GM12878 (cell line): ENCODE data around the gene CES4A. TPM values are rescaled to one million over a fixed set of nuclear protein-coding genes. Genes with fewer than 3 reads are reported as not detected.

Experiments
- ATAC-seq: fragments of 200-7000 bp; cut with Tn5 transposase; 3 replicates; pipeline ENCODE4 v1.9.1; 2020; ENCODE audit warnings: mild to moderate bottlenecking, moderate library complexity
- BruUV-seq: library from RNA; stranded (reverse); fragments of 400-500 nt; replicated peaks from 2 replicates; lab custom pipeline; 2021; lab: Mats Ljungman, UMichigan
- CTCF ChIA-PET: fragments of 300-600 bp; sonication (Branson Sonifier 250); formaldehyde crosslinking; extraction: SDS; loops from one replicate; lab custom pipeline; 2021; ENCODE audit warnings: inconsistent platforms; lab: Yijun Ruan, JAX
- POLR2A ChIA-PET: fragments of 350-600 bp; formaldehyde crosslinking; extraction: SDS; loops from one replicate; lab custom pipeline; 2021; ENCODE audit warnings: inconsistent platforms; lab: Charles Lee
- RAD21 ChIA-PET: fragments of 300-600 bp; sonication (Branson Sonifier 250); formaldehyde crosslinking; loops from one replicate; lab custom pipeline; 2023; ENCODE audit warnings: antibody characterized with exemption; ENCODE audit not compliant: unreplicated experiment; lab: Charles Lee
- SMC1A ChIA-PET: fragments of 300-600 bp; sonication (Branson Sonifier 250); formaldehyde crosslinking; loops from one replicate; lab custom pipeline; 2023; ENCODE audit not compliant: unreplicated experiment, uncharacterized antibody; lab: Charles Lee
- DNase-seq: peaks from one replicate; pipeline ENCODE4 v3.0.0-alpha.2; 2011; ENCODE audit warnings: low read depth, low spot score
- FAIRE-seq: peaks from 3 replicates; lab custom pipeline; 2011; peaks lifted over from hg19 to GRCh38; lab: Jason Lieb, UNC
- H2AFZ ChIP-seq: 2 replicates; pipeline ENCODE4 v1.6.0; 2011; ENCODE audit warnings: low read depth, low read length, control low read depth; ENCODE audit not compliant: control insufficient read depth
- H3K27ac ChIP-seq: 2 replicates; pipeline ENCODE4 v1.5.1; 2011; ENCODE audit warnings: control low read depth; ENCODE audit not compliant: control insufficient read depth, insufficient read depth
- H3K27me3 ChIP-seq, 2 experiments: replicated peaks in 1 of 2; 2 replicates each; pipeline versions ENCODE4 v1.6.0 to v1.6.1; 2011; ENCODE audit warnings: low read length in 1 of 2; ENCODE audit not compliant: control insufficient read depth in 2 of 2, insufficient read depth in 2 of 2
- H3K36me3 ChIP-seq, 2 experiments: 2 replicates each; pipeline ENCODE4 v1.5.1; 2011; ENCODE audit warnings: low read length in 1 of 2; ENCODE audit not compliant: control insufficient read depth in 2 of 2, insufficient read depth in 2 of 2
- H3K4me1 ChIP-seq: 2 replicates; pipeline ENCODE4 v1.6.1; 2011; ENCODE audit warnings: mild to moderate bottlenecking, low read length, moderate library complexity, mixed read lengths; ENCODE audit not compliant: control insufficient read depth, insufficient read depth
- H3K4me2 ChIP-seq: 2 replicates; pipeline ENCODE4 v1.6.0; 2011; ENCODE audit warnings: control low read depth; ENCODE audit not compliant: control insufficient read depth, insufficient read depth
- H3K4me3 ChIP-seq: fragments of 200-600 bp; sonication (generic); 2 replicates; pipeline ENCODE4 v1.5.1; 2016
- H3K79me2 ChIP-seq: 2 replicates; pipeline ENCODE4 v1.6.0; 2011; ENCODE audit warnings: low read length; ENCODE audit not compliant: control insufficient read depth, insufficient read depth
- H3K9ac ChIP-seq: 2 replicates; pipeline ENCODE4 v1.8.0; 2011; ENCODE audit warnings: low read length, control low read depth, mixed read lengths; ENCODE audit not compliant: control insufficient read depth, insufficient read depth
- H3K9me3 ChIP-seq: replicated peaks from 3 replicates; pipeline ENCODE4 v1.5.1; 2011; ENCODE audit warnings: mild to moderate bottlenecking, low read length; ENCODE audit not compliant: control insufficient read depth, insufficient read depth
- H4K20me1 ChIP-seq: 2 replicates; pipeline ENCODE4 v1.6.0; 2011; ENCODE audit not compliant: control insufficient read depth, insufficient read depth
- ATF7 ChIP-seq: fragments of 450-650 bp; IDR thresholded peaks from 2 replicates; pipeline ENCODE4 v1.6.1; 2016; ENCODE audit warnings: low read depth, mild to moderate bottlenecking
- CEBPB ChIP-seq, 2 experiments: fragments of 150-350 bp in 1 of 2; IDR thresholded peaks; 2 replicates each; pipeline ENCODE4 v1.6.1; 2012 to 2014; ENCODE audit warnings: low read depth in 2 of 2, low read length in 2 of 2, borderline replicate concordance in 1 of 2, inconsistent platforms in 1 of 2
- CREM ChIP-seq: IDR thresholded peaks from 2 replicates; pipeline ENCODE4 v1.6.1; 2014; ENCODE audit warnings: antibody characterized with exemption, low read depth
- EED ChIP-seq: sonication (generic); IDR thresholded peaks from 2 replicates; pipeline ENCODE4 v1.6.1; 2016; ENCODE audit warnings: antibody characterized with exemption, low read depth
- EZH2 ChIP-seq: IDR thresholded peaks from 2 replicates; pipeline ENCODE4 v1.6.1; 2012; ENCODE audit warnings: low read depth, mild to moderate bottlenecking, control low read depth, inconsistent platforms, low read length, borderline replicate concordance; ENCODE audit not compliant: control insufficient read depth
- IKZF2 ChIP-seq, 2 experiments: fragments of 450-650 bp; IDR thresholded peaks; 2 replicates each; pipeline ENCODE4 v1.6.1; 2017; ENCODE audit warnings: mild to moderate bottlenecking in 2 of 2, moderate library complexity in 2 of 2
- JUNB ChIP-seq: IDR thresholded peaks from 2 replicates; pipeline ENCODE4 v1.6.1; 2016; ENCODE audit warnings: antibody characterized with exemption, mild to moderate bottlenecking
- NR2F1 ChIP-seq: fragments of 450-650 bp; conservative IDR thresholded peaks from 2 replicates; pipeline ENCODE4 v1.6.1; 2017; ENCODE audit warnings: mild to moderate bottlenecking
- PML ChIP-seq: IDR thresholded peaks from 2 replicates; pipeline ENCODE4 v1.6.1; 2012; ENCODE audit warnings: low read length, inconsistent platforms
- POU2F2 ChIP-seq: IDR thresholded peaks from 3 replicates; pipeline ENCODE4 v1.6.1; 2011; ENCODE audit warnings: low read depth, mild to moderate bottlenecking, low read length, borderline replicate concordance
- RUNX3 ChIP-seq: IDR thresholded peaks from 2 replicates; pipeline ENCODE4 v1.6.1; 2012; ENCODE audit warnings: low read length, inconsistent platforms
- SMARCA5 ChIP-seq: fragments of 450-650 bp; IDR thresholded peaks from 2 replicates; pipeline ENCODE4 v1.6.1; 2017; ENCODE audit warnings: mild to moderate bottlenecking
- ZNF24 ChIP-seq: fragments of 450-650 bp; IDR thresholded peaks from 2 replicates; pipeline ENCODE4 v1.6.1; 2017; ENCODE audit warnings: antibody characterized with exemption, mild to moderate bottlenecking
- WGBS: methylation state at CpG from one replicate; pipeline ENCODE4 v1.1.6; 2016; ENCODE audit warnings: low lambda C conversion rate; ENCODE audit not compliant: insufficient replicate concordance, insufficient coverage; ENCODE audit errors: missing lambda C conversion rate; 5-methylcytosine and 5-hydroxymethylcytosine counted together
- in situ Hi-C: fragments of 300-500 bp; cut with MboI; formaldehyde crosslinking; loops from 9 replicates; pipeline ENCODE4 v1.14.3; 2018; ENCODE audit warnings: mixed read lengths
- intact Hi-C: fragments of 100-400 bp; cut with micrococcal nuclease; formaldehyde crosslinking; loops from one replicate; pipeline ENCODE4 v1.14.2; 2022; ENCODE audit not compliant: unreplicated experiment
- polyA plus RNA-seq, 11 experiments: library from polyadenylated mRNA; depleted of rRNA in 4 of 11; unstranded in 6 of 11; stranded (reverse) in 5 of 11; fragments of >200 nt; fragmentation: Nextera tagmentation in 4 of 11; fragmentation: Illumina TruSeq in 1 of 11; extraction: Ambion mirVana in 4 of 11; extraction: Trizol in 1 of 11; gene quantifications; 1 replicate in 1 of 11; 2 replicates in 10 of 11; pipeline versions ENCODE4 v1.2.1 to v1.2.3, GENCODE V29; 2011 to 2016; ENCODE audit warnings: inconsistent platforms in 2 of 11, missing spikeins in 2 of 11, low read depth in 1 of 11
- total RNA-seq, 4 experiments: library from RNA; depleted of rRNA in 3 of 4; stranded (reverse); fragments of >200 nt in 3 of 4; fragmentation: Illumina TruSeq in 1 of 4; extraction: Trizol in 1 of 4; gene quantifications; 2 replicates each; pipeline versions ENCODE4 v1.2.1 to v1.2.3, GENCODE V29; 2013 to 2021

The CES4A gene
- total and polyA plus RNA-seq, 10 of the 15 experiments (the other 5 are each of a cell fraction or from before 2014, with no cell fraction given): 0.05 to 5.0 (median 2.1) TPM

GRCh38 chr16:66950437-66950836 lies 38.0 kb upstream of the CES4A start:
- no peaks in the 10 kb centered on the region for H3K79me2 ChIP-seq
- no peak overlapping the region for H3K27ac ChIP-seq
- 13% methylated on average over 2 of the region's 2 CpGs for WGBS
- SMC1A ChIA-PET: interaction anchor here (1.1 kb wide), 1 partner anchor 153 kb away, joined by 4 read pairs; no protein-coding TSS in a partner anchor
- H3K4me1 ChIP-seq: peaks cover 19% of the 10 kb centered on the region
- DNase-seq (no peak), FAIRE-seq (peak; percentile 88), ATAC-seq (peak; percentile 64)
- intact Hi-C loops: loop anchor here (10.0 kb wide), 1 partner anchor 64 kb away; no protein-coding TSS in a partner anchor
- no peak for TF ChIP-seq EZH2
- TF ChIP-seq RUNX3: peak; percentile 11; the same call in 1 of the 2 replicates
- TF ChIP-seq CREM: peak; percentile 55; the same call in 1 of the 2 replicates
- peak in 1 of 2 experiments; percentile 43; a peak in 1 of 4 replicates for TF ChIP-seq CEBPB (IDR thresholded peaks at IDR 0.05; ENCODE audit: borderline replicate concordance in 1 of 2, low read depth in 2 of 2, low read length in 2 of 2)
- no peak for TF ChIP-seq PML
- TF ChIP-seq POU2F2: no peak
- peak; percentile 87 for TF ChIP-seq SMARCA5
- TF ChIP-seq ZNF24: no peak
- TF ChIP-seq IKZF2 (IDR thresholded peaks at IDR 0.05): peak in 1 of 2 experiments; percentile 17; a peak in 1 of 4 replicates
- peak; percentile 78 for TF ChIP-seq JUNB
- no peak for TF ChIP-seq NR2F1
- peak; percentile 13; the same call in 1 of the 2 replicates for TF ChIP-seq EED
- peak; percentile 47; the same call in 1 of the 2 replicates for TF ChIP-seq ATF7
- H3K4me2 ChIP-seq: peak overlapping the region; percentile 32
- H3K9me3 ChIP-seq: no peaks in the 10 kb centered on the region
- POLR2A ChIA-PET: interaction anchor here (0.5 to 0.7 kb wide), 2 partner anchors 39 to 78 kb away, joined by 3 to 6 read pairs; no protein-coding TSS in a partner anchor
- CTCF ChIA-PET: interaction anchor here (0.6 to 1.5 kb wide), 7 partner anchors 10 to 550 kb away, joined by 3 to 5 read pairs (median 3); partner anchors contain the start of gene CES3
- H4K20me1 ChIP-seq: no peaks in the 10 kb centered on the region
- H2AFZ ChIP-seq: no peak overlapping the region
- no peaks in the 10 kb centered on the region for H3K27me3 ChIP-seq
- in situ Hi-C loops: no loop called here
- H3K36me3 ChIP-seq: no peaks in the 10 kb centered on the region
- peak overlapping the region; percentile 43; the same call in 1 of the 2 replicates for H3K4me3 ChIP-seq
- no peak overlapping the region for H3K9ac ChIP-seq
- BruUV-seq: no TSS peak
- RAD21 ChIA-PET: interaction anchor here (0.7 to 1.3 kb wide), 5 partner anchors 12 to 531 kb away, joined by 3 to 4 read pairs (median 3); partner anchors contain the start of gene ATP6V0D1
